MCF 10A (cell line): ENCODE data around the gene KDM2A. TPM values are rescaled to one million over a fixed set of nuclear protein-coding genes. Genes with fewer than 3 reads are reported as not detected.

Experiments
- BruUV-seq: library from RNA; stranded (reverse); fragments of 400-500 nt; replicated peaks from 2 replicates; lab custom pipeline; 2021; lab: Mats Ljungman, UMichigan
- CTCF ChIA-PET: fragments of 300-600 bp; sonication (Branson Sonifier 250); formaldehyde crosslinking; extraction: SDS; loops from one replicate; lab custom pipeline; 2021; ENCODE audit warnings: antibody characterized with exemption, inconsistent platforms; lab: Yijun Ruan, JAX
- POLR2A ChIA-PET: fragments of 300-600, 350-650 bp; sonication (Branson Sonifier 250); formaldehyde crosslinking; extraction: SDS; loops from one replicate; lab custom pipeline; 2020; ENCODE audit warnings: antibody characterized with exemption, inconsistent platforms; lab: Yijun Ruan, JAX
- DNase-seq: peaks from one replicate; pipeline ENCODE4 v3.0.0-alpha.2; 2018; ENCODE audit not compliant: unreplicated experiment
- H3K27ac Mint-ChIP-seq: one replicate; pipeline ENCODE4 v1.8.0; 2022; ENCODE audit warnings: mild to moderate bottlenecking, low read depth, mixed read lengths; ENCODE audit not compliant: unreplicated experiment
- H3K27me3 Mint-ChIP-seq: one replicate; pipeline ENCODE4 v1.8.0; 2022; ENCODE audit warnings: mixed read lengths; ENCODE audit not compliant: insufficient read depth, unreplicated experiment
- H3K36me3 Mint-ChIP-seq: one replicate; pipeline ENCODE4 v1.8.0; 2022; ENCODE audit warnings: mild to moderate bottlenecking, moderate library complexity, mixed read lengths; ENCODE audit not compliant: insufficient read depth, unreplicated experiment
- H3K4me1 Mint-ChIP-seq: one replicate; pipeline ENCODE4 v1.8.0; 2022; ENCODE audit warnings: mixed read lengths; ENCODE audit not compliant: insufficient read depth, unreplicated experiment
- H3K4me3 Mint-ChIP-seq: one replicate; pipeline ENCODE4 v1.8.0; 2022; ENCODE audit warnings: mild to moderate bottlenecking, moderate library complexity, mixed read lengths; ENCODE audit not compliant: unreplicated experiment
- H3K9me3 Mint-ChIP-seq: one replicate; pipeline ENCODE4 v1.8.0; 2022; ENCODE audit warnings: mixed read lengths; ENCODE audit not compliant: unreplicated experiment
- CTCF ChIP-seq: fragments of 200-600 bp; IDR thresholded peaks from one replicate; pipeline ENCODE4 v1.8.0; 2022; ENCODE audit warnings: antibody characterized with exemption, mild to moderate bottlenecking; ENCODE audit not compliant: unreplicated experiment
- intact Hi-C: fragments of 100-400 bp; cut with micrococcal nuclease; formaldehyde crosslinking; loops from 2 replicates; pipeline ENCODE4 v1.14.1; 2022
- total RNA-seq: library from RNA; stranded (reverse); gene quantifications from 2 replicates; pipeline ENCODE4 v1.2.3, GENCODE V29; 2022

The KDM2A gene
- total RNA-seq, 1 experiment from 2014 or later: 63.8 TPM

DNA sequence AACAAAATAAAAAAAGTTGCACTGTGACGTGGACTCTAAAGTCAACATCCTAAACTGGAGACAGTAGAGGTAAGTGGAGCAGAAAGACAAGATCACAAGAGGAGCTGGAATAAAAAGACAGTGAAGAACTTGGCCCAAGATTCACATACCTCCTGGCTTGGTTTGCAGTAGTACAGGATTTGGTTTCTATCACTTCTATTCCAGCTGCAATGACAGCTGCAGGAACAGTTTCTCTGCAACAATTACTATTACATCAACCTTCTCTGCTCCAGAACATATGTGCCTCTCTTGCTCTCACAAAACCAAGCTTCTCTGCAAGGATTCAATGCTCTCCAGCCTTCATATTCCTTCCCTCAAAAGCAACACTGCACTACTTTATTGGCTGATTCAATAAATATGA, 7.8 kb upstream of the KDM2A start:
- ChIA-PET CTCF (no interaction called here), POLR2A (interaction anchor here (0.6 to 0.7 kb wide), 2 partner anchors 11 to 760 kb away, joined by 3 to 5 read pairs; no protein-coding TSS in a partner anchor)
- TF ChIP-seq CTCF: no peak
- no peak overlapping the region for H3K27ac Mint-ChIP-seq
- DNase-seq: no peak
- H3K4me3 Mint-ChIP-seq: no peak overlapping the region
- BruUV-seq: no TSS peak
- H3K27me3 Mint-ChIP-seq: no peaks in the 10 kb centered on the region
- peaks cover 5% of the 10 kb centered on the region for H3K4me1 Mint-ChIP-seq
- no peaks in the 10 kb centered on the region for H3K9me3 Mint-ChIP-seq
- intact Hi-C loops: no loop called here
- H3K36me3 Mint-ChIP-seq: no peaks in the 10 kb centered on the region

DNA sequence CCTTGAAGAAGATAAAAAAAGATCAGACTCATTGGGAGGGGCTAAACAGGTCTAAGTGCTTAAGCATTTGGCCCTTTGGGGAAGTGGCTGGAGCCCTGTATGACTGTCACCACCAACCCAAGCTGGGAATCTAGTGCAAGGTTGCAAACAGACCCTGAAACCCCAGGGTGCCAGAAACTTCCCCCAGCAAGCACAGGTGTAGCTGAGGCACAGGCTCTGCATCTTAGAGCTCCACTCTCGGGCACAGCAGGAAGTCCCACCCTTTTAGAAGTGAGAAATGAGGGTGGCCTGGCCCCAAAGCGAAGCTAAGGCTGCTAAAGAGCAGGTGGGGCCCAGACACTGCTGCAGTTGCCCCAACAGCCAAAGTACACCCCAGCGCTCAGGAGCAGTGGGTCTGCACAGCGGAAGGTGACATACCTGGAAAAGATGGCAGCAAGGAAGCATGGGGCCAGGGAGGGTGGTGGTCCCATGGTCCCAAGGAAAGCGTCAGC, 5.8 kb upstream of the KDM2A start:
- no TSS peak for BruUV-seq
- ChIA-PET CTCF (interaction anchor here (0.6 kb wide), 1 partner anchor 59 kb away, joined by 3 read pairs; no protein-coding TSS in a partner anchor), POLR2A (interaction anchor here (1.0 kb wide), 1 partner anchor 126 kb away, joined by 3 read pairs; no protein-coding TSS in a partner anchor)
- Mint-ChIP-seq H3K4me1 (peaks cover 5% of the 10 kb centered on the region), H3K9me3 (no peaks in the 10 kb centered on the region), H3K36me3 (no peaks in the 10 kb centered on the region), H3K27me3 (no peaks in the 10 kb centered on the region), H3K4me3 (no peak overlapping the region), H3K27ac (no peak overlapping the region)
- intact Hi-C loops: no loop called here
- no peak for DNase-seq
- TF ChIP-seq CTCF: no peak

- no TSS peak for BruUV-seq
- no peak overlapping the region for H3K27ac Mint-ChIP-seq
- no peak for DNase-seq
These were observed 4.7 kb upstream of the KDM2A start for GRCh38 chr11:67114275-67114896.

More at GRCh38 chr11:67114275-67114896, 4.7 kb upstream of the KDM2A start:
- no peaks in the 10 kb centered on the region for H3K27me3 Mint-ChIP-seq
- peaks cover 5% of the 10 kb centered on the region for H3K4me1 Mint-ChIP-seq
- CTCF ChIA-PET: interaction anchor here (0.6 kb wide), 1 partner anchor 60 kb away, joined by 3 read pairs; no protein-coding TSS in a partner anchor
- intact Hi-C loops: no loop called here
- no peaks in the 10 kb centered on the region for H3K9me3 Mint-ChIP-seq
- no peak for TF ChIP-seq CTCF
- no peak overlapping the region for H3K4me3 Mint-ChIP-seq
- no peaks in the 10 kb centered on the region for H3K36me3 Mint-ChIP-seq
- POLR2A ChIA-PET: interaction anchor here (1.0 kb wide), 1 partner anchor 125 kb away, joined by 3 read pairs; no protein-coding TSS in a partner anchor
